ENCODE results near the gene NAPSA.

NAPSA gene

GRCh38 chr19:50308991-50309390 is 56.4 kb downstream of the NAPSA start:
- peaks cover 5 to 14% of the 10 kb centered on the region in 2 donors for H3K27me3 ChIP-seq (ENCODE audit: control insufficient read depth in 1 of 2, insufficient read depth in 2 of 2, low read length in 2 of 2)

More at GRCh38 chr19:50308991-50309390, 56.4 kb downstream of the NAPSA start:
- no peaks in the 10 kb centered on the region for H3K9me3 ChIP-seq (ENCODE audit: control insufficient read depth in 1 of 2, low read length in 2 of 2)
- no peak overlapping the region for H3K9ac ChIP-seq (ENCODE audit: low read depth in 1 of 2, low read length in 2 of 2)
- peaks cover 16 to 63% of the 10 kb centered on the region in 2 donors for H3K36me3 ChIP-seq (ENCODE audit: control insufficient read depth in 1 of 2, insufficient read depth in 2 of 2, low read length in 2 of 2)
- no peak overlapping the region for H3K4me3 ChIP-seq (ENCODE audit: low read depth in 1 of 2, low read length in 2 of 2)
- no peaks in the 10 kb centered on the region for H3K4me1 ChIP-seq (ENCODE audit: control insufficient read depth in 1 of 2, insufficient read depth in 2 of 2, low read length in 2 of 2)
- H3K27ac ChIP-seq (ENCODE audit: low read depth, low read length): no peak overlapping the region
